Astrocyte (in vitro differentiated cells and primary cell): ENCODE measurements around the gene CDH23.

Source experiments
- EZH2 ChIP-seq: IDR thresholded peaks from 2 replicates; pipeline ENCODE4 v1.6.1; 2012; ENCODE audit warnings: mild to moderate bottlenecking, low read length, inconsistent platforms; ENCODE audit not compliant: insufficient read depth
- TF ChIP-seq, protein P1 (sequence below): IDR thresholded peaks from 2 replicates; pipeline ENCODE4 v1.5.1; 2011; ENCODE audit warnings: low read depth, mild to moderate bottlenecking, inconsistent platforms, low read length, moderate library complexity; ENCODE audit not compliant: insufficient read depth

DNA sequence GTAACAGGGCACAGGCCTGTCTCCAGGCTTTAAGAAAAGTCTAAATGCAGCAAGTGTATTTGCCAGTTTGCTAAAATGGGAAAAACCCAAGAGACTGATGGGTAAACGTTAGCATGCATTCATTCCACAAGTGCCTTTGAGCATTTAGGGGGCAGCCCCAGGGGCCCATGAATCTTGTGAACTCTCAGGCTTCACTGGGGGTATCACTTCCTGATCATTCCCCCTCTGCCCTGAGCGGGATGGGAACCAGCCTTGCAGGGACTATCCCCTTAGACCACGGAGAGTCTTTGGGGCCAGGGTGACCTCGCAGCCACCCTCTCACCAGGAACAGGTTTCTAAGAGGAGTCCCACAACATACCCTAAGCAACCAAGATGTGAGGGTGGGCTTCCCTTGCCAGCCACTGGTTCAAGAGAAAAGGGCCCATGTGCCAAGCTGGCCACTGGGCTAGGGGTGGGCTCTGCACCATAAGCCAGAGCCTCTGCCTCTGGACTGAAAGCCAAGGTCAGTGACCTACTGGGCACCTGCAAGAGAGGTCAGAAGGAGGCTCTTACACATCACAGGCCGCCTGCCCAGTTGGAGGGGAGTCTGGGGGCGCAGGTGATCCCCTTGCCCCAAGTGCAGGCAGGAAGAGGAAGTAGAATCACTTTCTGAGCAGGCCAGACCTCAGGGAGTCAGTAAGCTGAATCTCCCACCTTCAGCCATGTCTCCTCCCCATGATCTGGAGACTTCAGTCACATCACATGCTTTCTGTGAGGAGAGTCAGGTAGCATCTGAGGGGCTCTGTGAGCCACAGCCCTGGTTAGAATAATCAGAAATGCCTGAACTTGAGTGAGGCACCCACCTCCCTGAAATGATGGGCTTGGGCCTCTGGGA, 247.8 kb downstream of the CDH23 start:
- TF ChIP-seq, protein P1, sequence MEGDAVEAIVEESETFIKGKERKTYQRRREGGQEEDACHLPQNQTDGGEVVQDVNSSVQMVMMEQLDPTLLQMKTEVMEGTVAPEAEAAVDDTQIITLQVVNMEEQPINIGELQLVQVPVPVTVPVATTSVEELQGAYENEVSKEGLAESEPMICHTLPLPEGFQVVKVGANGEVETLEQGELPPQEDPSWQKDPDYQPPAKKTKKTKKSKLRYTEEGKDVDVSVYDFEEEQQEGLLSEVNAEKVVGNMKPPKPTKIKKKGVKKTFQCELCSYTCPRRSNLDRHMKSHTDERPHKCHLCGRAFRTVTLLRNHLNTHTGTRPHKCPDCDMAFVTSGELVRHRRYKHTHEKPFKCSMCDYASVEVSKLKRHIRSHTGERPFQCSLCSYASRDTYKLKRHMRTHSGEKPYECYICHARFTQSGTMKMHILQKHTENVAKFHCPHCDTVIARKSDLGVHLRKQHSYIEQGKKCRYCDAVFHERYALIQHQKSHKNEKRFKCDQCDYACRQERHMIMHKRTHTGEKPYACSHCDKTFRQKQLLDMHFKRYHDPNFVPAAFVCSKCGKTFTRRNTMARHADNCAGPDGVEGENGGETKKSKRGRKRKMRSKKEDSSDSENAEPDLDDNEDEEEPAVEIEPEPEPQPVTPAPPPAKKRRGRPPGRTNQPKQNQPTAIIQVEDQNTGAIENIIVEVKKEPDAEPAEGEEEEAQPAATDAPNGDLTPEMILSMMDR, result no peak
- TF ChIP-seq EZH2, result no peak
